GM21619 (cell line): Measurements from ENCODE around the gene SERBP1.
"Not testable (repeated sequence)": the region's sequence is repeated elsewhere in the genome, so short reads cannot be mapped to it uniquely, and the experiment has no call there.

Experiments used
- ATAC-seq: cut with Tn5 transposase; IDR thresholded peaks from one replicate; pipeline ENCODE4 v1.9.1; 2021; ENCODE audit not compliant: unreplicated experiment

The SERBP1 gene

DNA sequence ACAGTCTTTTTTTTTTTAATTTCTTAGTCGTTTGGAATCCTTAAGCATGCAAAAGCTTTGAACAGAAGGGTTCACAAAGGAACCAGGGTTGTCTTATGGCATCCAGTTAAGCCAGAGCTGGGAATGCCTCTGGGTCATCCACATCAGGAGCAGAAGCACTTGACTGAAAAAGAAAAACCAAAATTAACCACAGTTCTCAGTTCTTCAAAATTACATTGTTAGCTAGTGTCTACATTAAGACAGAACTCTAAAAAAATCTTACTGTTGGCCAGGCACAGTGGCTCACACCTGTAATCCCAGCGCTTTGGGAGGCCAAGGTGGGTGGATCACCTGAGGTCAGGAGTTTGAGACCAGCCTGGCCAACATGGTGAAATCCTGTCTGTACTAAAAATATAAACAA is 17.1 kb downstream of the SERBP1 start:
- not testable (repeated sequence) for ATAC-seq

GRCh38 chr1:67408148-67408547 is 22.1 kb downstream of the SERBP1 start:
- no peak for ATAC-seq

DNA sequence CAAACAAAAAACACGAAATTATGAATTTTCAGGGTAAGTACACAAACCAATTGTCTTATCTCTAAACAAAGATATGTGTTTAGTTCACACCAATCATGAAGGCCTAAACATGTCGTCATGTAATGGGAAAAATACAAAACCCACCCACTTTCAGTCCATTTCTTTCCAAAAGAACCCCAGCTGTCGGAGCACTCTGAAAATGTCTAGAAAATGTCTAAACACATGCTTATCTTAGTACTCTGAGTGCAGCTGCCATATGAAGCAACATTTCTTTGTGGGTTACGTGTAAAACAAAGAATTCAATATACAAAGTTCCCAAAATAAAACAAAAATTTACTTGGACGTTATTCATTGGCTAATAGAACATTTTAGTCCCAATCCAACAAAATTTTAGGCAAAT is 22.7 kb downstream of the SERBP1 start:
- no peak for ATAC-seq

GRCh38 chr1:67405473-67406245 is 24.5 kb downstream of the SERBP1 start:
- no peak for ATAC-seq

DNA sequence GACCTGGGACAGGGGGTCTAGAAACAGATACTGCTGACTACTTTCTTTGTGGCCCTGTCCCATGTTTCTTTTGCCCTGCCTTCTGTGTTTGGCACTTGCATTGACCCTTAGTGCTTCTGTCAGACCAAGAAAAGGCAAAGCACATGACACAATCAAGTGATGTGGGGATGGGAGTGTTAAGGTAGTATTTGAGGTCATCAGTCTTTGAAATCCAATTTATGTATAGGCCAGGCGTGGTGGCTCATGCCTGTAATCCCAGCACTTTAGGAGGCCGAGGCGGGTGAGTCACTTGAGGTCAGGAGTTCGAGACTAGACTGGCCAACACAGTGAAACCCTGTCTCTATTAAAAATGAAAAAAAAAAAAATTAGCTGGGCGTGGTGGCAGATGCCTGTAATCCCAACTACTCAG is 26.0 kb downstream of the SERBP1 start:
- ATAC-seq = no peak

DNA sequence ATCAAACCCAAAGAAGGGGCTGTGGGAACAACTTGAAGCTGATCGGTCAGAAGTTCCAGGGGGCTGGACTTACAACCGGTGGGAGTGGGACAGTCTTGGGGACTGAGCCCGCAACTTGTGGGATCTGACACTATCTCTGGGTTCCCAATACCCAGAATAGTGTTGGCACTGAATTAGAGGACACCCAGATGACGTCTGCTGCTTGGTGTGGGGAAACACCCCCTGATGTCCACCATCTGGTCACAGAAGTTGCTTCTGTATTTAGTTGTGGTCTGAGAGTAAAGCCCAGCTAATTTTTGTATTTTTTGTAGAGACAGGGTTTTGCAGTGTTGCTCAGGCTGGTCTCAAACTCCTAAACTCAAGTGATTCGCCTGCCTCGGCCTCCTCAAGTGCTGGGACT is 28.8 kb downstream of the SERBP1 start:
- ATAC-seq = no peak

- ATAC-seq = not testable (repeated sequence)
Measured at GRCh38 chr1:67400029-67400786, 30.0 kb downstream of the SERBP1 start.

DNA sequence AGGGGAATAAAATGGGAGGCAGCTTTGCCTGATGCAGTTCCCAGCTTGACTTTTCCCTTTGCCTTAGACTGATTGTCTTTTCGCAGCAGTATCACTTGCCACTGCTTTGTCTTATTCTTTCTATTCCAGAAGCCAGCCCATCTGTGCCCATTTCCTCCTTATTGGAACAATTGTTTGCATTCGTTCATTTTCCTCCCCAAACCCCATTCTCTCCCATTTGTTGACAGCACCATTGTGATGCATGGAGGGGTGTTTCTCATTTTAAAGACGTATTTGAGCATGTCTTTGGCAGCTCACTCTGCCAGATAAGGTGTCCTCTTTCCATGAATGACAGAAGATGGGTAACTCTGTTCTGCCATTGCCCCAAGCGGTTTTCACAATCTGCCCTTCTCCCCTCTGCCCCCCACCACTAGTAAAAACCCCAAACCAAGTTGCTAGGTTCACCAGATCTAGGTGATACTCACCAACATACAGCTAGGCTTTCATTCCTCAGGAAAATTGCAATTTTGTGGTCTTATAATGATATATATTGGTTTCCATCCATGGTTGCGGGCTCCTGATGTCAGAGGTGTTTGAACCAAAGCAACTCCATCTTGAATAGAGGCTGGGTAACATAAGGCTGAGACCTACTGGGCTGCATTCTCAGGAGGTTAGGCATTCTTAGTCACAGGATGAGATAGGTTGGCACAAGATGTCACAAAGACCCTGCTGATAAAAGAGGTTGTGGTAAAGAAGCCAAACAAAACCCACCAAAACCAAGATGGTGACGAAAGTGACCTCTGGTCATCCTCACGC is 30.8 kb downstream of the SERBP1 start:
- no peak for ATAC-seq

- no peak for ATAC-seq
Measured at GRCh38 chr1:67394548-67394947, 35.7 kb downstream of the SERBP1 start.

DNA sequence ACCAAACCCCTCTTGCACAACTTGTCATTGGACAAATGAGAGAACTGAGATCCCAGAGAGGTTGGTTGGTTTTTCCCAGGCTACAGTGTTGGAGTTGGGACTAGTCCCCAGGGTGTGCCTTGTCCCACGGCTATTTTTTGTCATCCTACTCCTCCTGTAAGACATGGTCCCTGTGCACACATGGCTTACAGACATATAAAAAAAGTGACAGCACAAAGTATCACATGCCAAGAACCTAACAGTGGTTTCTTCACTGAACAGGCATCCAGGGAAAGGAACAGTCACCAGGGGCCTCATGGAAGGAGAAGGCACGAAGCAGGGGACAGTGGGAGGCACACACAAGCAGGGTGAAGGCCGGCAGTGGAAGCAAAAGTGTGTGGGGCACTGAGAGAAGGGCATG is 36.5 kb downstream of the SERBP1 start:
- no peak for ATAC-seq

DNA sequence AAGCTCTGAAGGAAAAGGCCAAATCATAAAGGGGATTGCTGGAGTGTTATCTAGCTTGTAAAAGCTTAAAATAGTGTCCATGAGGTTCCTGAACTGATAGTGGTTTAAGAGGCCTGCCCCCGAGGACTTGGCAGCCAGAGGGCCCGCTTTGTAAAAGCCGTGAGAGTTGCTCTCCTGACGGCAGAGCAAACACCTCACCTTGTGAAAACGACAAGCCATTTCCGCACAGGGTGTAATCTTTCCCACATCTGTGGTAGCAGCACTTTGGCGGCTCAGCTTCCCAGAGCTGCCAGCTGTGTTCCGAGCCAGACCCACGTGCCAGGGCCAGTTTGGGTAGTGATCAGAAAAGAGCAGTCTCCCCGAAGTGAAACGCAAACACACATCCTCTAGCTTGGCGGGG is 37.0 kb downstream of the SERBP1 start:
- no peak for ATAC-seq

- ATAC-seq = no peak
Measured at GRCh38 chr1:67390041-67390887, 39.9 kb downstream of the SERBP1 start.

DNA sequence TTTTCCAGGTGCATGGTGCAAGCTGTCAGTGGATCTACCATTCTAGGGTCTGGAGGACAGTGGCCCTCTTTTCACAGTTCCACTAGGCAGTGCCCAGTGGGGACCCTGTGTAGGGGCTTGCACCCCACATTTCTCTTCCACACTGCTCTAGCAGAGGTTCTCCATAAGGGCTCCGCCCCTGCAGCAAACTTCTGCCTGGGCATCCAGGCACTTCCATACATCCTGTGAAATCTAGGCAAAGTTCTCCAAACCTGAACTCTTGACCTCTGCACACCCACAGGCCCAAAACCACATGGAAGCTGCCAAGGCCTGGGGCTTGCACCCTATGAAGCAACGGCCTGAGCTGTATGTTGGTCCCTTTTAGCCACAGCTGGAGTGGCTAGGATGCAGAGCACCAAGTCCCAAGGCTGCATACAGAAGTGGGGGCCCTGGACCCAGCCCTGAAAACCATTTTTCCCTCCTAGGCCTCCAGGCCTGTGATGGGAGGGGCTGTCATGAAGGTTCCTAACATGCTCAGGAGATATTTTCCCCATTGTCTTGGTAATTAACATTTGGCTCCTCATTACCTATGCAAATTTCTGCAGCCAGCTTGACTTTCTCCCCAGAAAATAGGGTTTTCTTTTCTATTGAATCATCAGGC is 46.1 kb downstream of the SERBP1 start:
- ATAC-seq = no peak

DNA sequence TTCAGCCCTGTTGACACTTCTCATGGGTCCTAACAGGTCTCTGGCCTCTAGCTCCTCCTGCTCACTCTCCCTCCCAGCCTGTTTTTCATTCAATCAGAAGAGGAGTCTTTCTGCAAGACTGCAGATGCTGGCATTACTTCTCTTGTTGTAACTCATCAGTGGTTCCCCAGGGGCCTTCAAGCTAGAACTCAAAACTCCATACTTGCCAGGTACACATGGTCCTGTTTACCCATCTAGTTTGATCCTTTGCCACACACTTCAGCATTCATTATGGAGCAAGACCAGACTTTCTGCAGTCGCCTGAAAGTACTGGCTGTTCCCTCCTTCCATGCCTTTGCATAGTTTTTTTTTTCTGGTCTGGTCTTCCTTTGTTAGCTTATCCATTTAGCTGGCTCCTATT is 47.9 kb downstream of the SERBP1 start:
- no peak for ATAC-seq

DNA sequence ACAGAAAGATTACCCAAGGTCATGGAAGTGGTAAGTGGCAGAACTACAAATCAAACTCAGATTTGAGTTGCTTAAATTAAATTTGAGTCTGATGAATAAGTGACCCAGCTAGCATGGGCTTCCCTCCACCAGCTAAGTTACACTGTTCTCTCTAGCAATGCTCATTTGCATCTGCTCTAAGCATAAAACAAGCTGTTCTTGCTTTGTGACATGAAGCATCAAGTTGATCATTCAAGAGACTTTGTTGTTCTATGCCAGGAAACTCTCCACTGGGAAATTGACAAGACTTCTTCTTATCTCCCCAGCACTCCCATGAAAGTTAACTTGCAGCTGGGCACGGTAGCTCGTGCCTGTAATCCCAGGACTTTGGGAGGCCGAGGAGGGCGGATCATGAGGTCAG is 49.0 kb downstream of the SERBP1 start:
- ATAC-seq = no peak

DNA sequence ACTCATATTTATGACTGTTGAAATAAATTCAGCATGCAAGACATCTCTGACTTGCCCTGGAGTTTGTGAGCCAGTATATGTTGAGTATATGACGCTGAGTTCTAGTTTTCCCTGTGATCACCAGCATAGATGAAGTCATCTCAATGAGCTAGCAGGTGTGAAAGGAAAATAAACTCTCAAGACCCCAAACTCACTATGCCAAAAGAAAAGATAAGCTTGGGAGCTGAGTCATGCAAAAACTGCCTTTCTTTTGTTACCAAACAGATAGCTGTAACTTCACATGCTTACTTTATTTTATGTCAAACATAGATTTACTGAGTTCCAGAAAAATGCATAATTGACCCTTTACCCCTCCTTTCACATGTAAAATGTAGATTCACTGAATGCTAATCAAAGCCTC is 52.9 kb downstream of the SERBP1 start:
- no peak for ATAC-seq

- ATAC-seq = no peak
Measured at GRCh38 chr1:67376381-67376780, 53.8 kb downstream of the SERBP1 start.

GRCh38 chr1:67372898-67373297 is 57.3 kb downstream of the SERBP1 start:
- ATAC-seq = no peak

DNA sequence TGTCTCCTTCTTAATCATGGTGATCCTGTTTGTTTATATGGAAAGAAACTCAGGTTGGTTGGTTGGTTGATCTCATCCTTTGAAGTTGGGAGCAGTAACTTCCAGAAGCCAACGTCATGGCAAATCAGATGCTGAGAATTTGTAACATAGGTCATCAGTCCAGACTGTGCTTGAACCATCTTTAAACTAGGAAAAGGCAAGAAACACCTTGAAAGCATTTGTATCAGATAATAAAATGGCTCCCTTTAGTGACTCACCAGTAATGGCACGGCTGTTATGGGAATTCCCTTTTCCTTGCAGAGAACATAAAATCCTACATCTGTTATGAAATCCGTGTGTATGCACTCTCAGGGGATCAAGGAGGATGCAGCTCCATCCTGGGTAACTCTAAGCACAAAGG is 58.1 kb downstream of the SERBP1 start:
- no peak for ATAC-seq

- no peak for ATAC-seq
Measured at GRCh38 chr1:67371681-67372080, 58.5 kb downstream of the SERBP1 start.
